Stimulated activated CD4-positive, alpha-beta T cell treated with anti-CD3 and anti-CD28 coated beads, Interleukin-15, amount 100 ng/mL, for 48 hours (primary cell): Measurements from ENCODE around the gene TFEC.
"Not testable (repeated sequence)": the region's sequence is repeated elsewhere in the genome, so short reads cannot be mapped to it uniquely, and the experiment has no call there.

Experiments
- DNase-seq, 2 donors: peaks; one replicate each; pipeline ENCODE4 v3.0.0-alpha.2; 2020; ENCODE audit warnings: low read depth in 2 of 2

The TFEC gene, protein sequence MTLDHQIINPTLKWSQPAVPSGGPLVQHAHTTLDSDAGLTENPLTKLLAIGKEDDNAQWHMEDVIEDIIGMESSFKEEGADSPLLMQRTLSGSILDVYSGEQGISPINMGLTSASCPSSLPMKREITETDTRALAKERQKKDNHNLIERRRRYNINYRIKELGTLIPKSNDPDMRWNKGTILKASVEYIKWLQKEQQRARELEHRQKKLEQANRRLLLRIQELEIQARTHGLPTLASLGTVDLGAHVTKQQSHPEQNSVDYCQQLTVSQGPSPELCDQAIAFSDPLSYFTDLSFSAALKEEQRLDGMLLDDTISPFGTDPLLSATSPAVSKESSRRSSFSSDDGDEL

DNA sequence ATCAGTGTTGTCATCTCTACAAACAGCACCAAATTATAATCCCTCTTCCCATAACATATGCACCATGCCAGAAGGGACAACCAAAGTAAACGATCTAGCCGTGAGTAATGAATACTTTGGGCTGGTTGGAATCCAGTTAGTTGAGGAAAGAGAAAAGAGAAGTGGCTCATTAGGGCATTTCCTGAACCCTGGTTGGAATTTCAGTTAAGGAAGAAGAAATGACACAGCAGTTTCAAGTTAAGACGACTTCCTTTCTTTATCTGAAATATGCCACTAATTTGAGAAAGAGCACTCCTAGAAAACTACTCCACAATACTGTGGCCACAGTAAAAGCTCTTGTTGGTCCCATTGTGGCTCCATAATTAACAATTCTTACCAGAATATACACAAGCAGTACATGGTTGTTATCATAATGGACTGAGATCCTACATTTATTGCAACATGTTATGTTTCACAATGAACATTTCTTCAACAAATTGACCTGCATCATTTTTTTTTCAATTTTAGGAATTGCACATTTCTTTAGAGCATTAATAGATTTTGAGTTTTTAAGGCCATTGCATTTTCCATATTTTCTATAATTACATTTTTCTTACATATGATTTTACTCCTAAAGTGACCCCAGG is at the start of gene TFEC:
Gene TFEC, minus strand, starts transcription at position 113 of the 626 bp plus-strand sequence. CDS start 46,322 bp downstream, outside the sequence.
- DNase-seq: no peak

DNA sequence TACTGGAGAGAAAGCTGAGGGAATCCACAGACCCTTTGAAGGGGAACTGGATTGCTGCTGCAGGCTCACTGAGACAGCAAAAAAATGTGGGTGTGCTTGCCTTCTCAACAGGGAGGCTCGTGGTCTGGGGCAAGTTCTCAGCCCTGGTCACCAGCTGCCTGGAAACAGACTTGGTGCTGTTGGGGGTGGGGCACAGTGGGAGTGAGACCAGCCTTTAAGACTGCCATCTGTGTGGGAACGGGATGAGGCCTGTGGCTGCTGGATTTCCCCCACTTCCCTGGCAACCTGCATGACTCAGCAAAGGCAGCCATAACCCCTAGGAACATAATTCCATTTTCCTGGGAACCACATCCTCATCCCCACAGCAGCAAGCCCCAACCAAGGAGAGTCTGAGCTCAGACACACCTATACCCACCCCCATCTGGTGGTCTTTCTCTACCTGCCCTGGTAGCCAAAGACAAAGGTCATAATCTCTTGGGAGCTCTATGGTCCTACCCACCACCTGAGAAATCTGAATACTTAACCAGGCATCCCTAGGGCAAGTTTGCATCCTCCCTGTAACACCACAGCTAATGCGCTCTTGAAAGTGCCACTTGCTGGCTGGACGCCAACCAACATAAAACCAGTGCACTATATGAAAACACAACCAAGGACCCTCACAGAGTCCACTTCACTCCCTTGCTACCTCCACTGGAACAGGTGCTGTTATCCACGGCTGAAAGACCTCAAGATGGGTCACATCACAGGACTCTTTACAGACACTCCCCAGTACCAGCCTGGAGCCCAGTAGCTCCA is 45.0 kb upstream of the TFEC start:
- no peak for DNase-seq

DNA sequence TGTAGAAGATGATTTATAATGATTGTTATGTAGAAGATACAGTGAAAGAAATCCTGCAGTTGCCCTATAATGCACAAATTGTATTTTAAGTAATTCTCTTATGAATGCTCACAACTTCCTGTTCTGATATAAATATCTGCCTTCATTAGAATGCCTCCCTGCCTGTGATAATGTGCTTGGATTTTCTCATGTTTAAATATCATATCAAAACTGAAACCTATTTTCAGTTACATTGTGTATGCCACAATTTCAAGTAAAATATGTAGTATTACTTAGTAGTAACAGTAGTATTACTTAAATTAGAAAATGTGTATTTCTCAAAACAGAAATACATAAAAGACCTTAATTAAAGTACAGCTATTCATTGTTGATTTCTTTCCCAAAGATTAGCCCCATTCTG is 41.1 kb upstream of the TFEC start:
- DNase-seq: no peak

DNA sequence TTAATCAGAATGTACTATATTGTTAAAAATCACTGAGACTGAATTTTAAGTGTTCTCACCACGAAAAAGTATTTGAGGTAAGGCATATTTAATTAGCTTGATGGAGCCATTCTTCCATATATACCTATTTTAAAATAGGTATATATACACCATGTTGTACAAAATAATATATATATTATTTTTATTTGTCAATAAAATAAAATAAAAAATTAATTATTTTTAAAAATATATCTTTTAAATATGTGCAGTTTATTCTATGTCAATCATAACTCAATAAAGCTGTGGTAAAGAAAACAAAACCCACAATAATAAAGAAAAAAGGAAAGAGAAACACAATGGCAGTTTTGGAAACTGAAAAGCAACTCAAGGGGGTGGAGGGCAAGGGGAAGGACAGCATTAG is 33.6 kb upstream of the TFEC start:
- no peak for DNase-seq

DNA sequence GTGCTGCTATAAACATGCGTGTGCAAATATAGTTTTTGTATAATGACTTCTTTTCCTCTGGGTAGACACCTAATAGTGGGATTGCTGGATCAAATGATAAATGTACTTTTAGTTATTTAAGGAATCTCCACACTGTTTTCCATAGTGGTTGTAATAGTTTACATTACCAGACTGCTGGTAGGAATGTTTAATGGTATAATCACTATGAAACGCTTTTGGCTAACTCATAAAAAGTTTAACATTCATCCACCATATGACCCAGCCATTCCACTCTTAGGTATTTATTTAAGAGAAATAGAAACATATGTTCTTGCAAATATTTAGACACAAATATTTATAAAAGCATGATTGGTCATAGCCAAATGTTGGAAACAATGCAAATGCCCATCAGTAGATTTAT is 32.1 kb upstream of the TFEC start:
- no peak for DNase-seq

DNA sequence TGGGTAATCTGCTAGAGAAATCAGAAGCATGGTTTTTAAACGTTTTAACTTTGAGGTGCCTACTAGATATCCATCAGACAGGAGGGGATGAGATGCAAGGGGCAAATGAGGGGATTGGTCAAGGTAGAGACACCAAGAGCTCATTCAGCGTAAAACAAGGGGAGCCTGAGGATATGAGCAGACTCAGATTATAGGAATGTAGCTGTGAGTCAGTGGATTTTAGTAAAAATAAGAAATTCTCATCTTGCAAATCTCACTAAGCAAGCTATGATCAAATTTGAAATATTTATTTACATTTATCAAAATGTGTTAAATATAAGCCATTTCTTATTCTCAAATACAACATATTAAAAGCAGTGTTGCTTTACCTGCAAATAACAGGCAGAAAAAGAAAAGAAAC is 21.4 kb upstream of the TFEC start:
- DNase-seq: no peak

DNA sequence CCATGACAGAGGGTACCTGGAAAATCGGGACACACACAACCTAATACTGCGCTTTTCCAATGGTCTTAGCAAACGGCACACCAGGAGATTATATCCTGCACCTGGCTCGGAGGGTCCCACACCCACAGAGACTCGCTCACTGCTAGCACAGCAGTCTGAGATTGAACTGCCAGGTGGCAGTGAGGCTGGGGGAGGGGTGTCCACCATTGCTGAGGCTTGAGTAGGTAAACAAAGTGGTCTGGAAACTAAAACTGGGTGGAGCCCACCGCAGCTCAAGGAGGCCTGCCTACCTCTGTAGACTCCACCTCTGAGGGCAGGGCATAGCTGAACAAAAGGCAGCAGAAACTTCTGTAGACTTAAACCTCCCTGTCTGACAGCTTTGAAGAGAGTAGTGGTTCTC is 16.7 kb upstream of the TFEC start:
- not testable (repeated sequence) for DNase-seq

DNA sequence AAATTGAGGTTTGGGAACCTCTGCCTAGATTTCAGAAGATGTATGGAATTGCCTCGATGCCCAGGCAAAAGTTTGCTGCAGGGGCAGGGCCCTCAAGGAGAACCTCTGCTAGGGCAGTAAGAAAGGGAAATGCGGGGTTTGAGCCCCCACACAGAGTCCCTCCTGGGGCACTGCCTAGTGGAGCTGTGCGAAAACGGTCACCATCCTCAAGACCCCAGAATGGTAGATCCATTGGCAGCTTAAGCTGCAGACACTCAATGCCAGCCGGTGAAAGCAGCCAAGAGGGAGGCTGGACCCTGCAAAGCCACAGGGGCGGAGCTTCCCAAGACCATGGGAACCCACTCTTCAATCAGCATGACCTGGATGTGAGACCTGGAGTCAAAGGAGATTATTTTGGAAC is 15.0 kb upstream of the TFEC start:
- DNase-seq: no peak

DNA sequence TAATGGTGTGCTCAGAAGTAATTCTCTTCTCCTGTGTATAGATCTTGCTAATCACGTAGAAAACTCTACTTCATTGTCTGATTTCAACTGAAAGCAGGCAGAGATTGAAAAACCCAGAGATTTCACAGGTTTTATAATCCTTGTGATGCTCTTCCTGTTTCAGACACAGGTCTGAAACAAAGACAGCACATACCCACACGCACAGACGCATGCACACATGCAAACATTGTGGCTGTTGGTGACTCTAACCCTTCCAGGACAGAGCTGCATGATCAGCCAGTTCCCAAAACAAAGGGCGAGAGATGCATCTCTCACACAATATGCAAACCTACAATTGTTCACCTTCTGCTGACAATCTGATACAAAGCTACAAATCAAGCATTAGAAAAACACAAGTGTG is 11.1 kb upstream of the TFEC start:
- no peak for DNase-seq

DNA sequence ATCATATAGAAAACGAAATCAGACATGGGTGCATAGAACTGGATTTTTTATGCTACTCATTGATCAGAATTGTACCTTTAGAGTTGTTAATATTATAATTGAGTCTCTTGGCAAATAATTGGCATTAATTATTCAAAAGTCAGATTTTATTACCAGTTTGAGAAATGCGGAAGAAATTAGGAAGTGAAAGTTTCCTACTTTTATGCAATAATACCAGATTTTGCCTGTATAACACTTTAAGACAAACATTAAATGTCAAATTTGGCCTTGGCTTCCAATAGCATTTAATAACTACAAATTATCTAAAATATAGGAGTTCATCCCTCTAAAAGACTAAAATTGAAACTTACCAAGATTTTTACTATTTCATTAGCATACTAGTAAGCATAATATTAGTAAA is 6.8 kb upstream of the TFEC start:
- DNase-seq: no peak

DNA sequence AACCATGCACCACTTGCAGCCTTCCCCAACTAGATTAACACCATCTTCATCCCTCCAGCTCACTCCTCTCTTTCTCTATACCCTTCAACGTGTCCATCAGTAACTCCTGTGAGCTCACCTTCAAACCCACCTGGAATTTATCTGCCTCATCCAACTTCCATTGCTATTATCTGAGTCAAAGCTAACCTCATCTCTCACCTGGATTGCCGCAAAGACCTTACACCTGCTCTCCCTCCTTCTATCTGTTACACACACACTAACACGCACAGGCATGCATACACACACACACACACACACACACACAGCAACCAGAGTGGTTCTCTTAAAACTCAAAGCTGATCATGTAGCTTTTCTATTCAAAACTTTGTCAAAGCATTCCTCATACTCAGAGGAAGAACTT is 3.8 kb upstream of the TFEC start:
- DNase-seq: no peak

DNA sequence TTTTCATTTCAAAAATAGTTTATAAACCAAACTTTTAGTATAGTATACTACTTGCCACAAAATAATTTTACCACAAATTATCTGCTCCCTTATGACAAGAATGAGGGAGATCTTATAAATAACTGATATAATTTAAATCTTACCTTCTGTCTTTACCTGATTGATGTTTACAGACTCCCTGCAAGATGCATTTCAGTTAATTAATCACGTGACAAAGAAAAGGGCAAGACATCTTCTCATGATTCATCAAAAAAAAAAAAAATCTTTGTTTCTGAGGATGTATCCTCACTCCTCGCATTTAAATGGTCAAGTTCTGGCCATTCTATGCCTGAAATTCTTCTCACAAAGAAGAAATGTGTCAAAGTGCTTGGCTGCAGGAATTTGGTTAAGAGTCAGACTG is 2.3 kb upstream of the TFEC start:
- no peak for DNase-seq

DNA sequence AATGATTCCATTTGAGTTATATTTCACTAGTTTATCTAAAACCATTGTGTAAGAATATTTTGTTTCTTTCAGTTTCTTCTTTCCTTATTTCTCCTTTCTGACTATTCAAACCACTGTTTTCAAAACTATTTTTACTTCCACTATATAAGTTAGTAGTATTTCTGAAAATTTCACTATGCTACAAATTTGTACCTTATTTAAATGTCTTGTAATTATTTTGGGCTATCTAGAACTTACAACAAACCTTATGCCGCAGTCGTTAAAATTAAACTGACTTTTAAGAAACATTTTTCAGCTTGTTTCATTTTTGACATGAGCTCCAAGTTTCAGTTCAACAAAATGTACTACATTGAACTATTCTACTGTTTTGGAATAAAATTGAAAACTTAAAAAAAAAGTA is 1.8 kb downstream of the TFEC start:
- DNase-seq: no peak

DNA sequence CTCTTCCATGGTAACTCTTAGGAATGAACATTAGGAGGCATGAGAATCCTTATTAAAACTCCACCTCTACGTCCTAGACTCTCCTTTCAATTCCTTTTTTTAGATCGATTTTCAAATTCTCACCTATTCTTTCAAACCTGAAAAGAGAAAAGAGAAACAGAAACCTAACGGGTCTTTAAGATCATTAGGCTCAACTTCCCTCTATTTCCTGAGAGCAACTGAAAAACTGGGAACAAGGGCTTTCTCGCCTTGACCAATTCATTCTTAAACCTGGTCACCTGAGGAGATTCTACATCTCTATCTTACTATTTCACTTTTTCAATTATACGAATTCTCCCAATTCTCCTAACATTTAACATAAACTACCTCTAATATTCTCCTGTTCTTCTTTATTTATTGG is 2.8 kb downstream of the TFEC start:
- DNase-seq: no peak

DNA sequence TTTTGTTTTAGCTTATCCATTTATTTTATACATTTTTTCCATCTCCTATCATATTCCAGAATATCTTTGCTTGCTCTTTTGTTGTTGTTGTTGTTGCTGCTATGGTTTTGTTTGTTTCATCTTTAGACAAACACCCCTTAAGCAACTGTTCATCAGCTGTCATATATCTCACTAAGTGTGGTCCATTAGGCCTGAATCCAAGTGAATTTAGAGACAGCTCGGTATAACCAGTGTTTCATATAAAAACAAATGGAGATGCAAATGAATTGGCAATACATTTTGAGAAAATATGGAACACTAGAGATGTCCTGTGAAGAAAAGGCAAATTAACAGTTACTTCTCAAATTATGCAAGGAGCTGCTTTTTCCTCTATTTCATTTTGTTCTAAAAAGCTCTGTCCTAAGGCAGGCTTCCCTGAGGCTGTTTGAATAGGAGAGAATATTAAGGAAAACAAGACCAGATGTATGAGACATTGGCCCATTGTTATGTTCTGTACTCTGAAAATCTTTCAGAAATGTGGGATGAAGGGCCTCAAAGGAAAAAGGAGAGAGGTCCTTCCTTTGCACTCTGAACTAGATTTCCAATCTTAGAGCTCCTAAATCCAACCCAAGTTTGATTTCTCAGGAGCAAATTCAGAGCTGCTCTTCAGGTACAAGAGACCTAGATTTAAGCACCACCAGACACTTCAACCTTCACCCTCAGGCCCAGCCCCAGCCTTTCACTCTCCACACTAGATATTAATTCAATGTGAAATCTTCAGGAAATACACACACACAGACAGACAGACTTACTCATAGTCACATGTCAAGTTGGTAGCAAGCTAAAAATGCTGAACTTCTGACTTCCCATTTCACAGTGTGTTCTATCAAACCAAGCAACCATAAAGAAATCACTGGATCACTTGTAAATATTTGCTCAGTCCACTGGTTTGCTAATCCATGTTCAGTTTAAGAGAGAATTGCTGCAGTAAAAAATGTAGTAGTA is 5.4 kb downstream of the TFEC start:
- DNase-seq: no peak

DNA sequence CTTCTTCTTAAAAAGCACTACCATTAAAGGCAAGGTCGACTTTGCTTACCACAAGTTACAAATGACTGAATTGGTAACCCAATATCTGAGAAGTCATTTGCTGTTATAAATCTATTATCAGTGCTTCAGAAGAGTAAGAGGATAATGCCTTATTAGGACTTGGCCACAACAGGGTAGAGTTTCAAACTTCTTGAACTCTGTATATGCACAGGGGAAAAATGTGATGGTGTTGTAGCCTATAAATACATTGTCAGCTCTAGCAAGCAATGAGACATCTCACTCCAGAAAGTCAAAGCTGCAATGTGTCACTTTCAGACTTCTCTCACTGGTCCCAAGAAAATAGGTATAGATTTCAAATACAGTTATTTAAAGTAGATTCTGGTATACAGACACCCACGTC is 9.3 kb downstream of the TFEC start:
- DNase-seq: no peak

DNA sequence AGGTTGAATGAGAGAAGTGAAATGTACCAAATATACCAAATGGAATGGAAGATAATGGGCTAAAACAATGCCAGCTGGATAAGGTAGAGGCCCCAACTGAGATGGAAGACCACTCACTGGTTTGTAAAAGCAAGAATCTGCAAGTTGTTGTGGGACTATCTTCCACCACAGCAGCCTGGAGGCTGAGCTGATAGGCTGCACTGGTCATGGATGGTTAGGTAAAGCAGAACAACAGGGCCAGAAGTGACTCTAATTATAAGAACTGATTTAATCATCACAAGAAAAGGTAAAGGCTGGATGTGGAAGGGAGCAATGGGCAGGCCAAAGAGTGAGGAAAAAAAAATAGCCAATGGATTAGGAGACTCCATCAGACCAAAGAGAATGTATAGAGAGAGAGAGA is 11.8 kb downstream of the TFEC start:
- DNase-seq: no peak

DNA sequence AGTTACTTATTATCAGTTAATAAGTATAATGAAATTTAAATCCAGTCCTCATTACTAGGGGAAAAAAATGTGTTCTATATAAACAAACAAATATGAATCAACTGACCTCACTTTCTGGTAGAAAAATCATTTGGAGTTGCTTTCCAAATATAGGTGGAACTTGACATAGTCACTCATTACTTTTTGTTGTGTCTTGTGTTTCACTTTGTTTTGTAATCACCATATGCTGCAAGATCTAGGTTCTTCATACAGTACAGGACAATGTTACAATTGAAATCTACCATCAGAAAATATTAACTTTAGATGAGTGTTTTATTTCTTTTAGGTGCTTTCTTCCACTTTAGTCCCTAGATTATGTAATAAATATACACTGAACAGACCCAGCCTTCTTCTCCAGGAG is 16.9 kb downstream of the TFEC start:
- DNase-seq: no peak

DNA sequence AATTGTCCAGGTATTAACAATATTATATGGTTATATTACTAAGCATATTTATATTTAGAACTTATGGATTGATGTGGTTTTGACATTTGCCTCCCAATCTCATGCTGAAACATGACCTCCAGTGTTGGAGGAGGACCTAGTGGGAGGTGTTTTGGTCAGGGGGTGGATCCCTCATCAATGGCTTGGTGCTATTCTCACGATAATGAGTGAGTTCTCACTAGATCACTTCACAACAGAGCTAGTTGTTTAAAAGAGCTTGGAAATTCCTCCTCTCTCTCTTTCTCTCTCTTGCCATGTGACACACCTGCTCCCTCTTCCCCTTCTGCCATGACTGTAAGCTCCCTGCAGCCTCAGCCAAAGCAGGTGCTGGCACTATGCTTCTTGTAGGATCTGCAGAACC is 19.0 kb downstream of the TFEC start:
- DNase-seq: no peak

DNA sequence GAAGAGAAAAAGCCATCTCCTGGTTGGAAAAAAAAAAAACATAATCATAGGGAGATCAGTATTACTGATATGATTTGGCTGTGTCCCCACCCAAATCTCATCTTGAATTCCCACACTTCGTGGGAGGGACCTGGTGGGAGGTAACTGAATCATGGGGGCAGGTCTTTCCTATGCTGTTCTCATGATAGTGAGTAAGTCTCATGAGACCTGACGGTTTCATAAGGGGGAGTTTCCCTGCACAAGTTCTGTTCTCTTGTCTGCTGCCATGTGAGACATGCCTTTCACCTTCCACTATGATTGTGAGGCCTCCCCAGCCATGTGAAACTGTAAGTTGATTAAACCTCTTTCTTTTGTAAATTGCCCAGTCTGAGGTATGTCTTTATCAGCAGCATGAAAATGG is 25.8 kb downstream of the TFEC start:
- not testable (repeated sequence) for DNase-seq

DNA sequence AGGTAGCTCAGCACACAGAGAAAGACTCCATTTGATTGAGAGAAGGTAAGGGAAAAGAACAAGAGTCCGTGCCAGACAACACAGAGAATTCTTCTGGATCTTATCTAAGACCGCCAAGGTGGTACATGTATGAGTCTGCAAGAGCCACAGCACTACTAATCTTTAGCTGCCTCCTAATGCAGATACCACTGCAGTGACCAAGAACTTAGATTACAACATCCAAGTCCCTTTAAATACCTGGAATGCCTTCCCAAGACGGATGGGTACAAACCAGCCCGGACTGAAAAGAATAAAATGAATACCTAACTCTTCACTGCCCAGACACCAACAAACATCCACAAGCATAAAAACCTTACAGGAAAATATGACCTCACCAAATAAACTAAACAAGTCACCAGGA is 33.3 kb downstream of the TFEC start:
- DNase-seq: no peak

DNA sequence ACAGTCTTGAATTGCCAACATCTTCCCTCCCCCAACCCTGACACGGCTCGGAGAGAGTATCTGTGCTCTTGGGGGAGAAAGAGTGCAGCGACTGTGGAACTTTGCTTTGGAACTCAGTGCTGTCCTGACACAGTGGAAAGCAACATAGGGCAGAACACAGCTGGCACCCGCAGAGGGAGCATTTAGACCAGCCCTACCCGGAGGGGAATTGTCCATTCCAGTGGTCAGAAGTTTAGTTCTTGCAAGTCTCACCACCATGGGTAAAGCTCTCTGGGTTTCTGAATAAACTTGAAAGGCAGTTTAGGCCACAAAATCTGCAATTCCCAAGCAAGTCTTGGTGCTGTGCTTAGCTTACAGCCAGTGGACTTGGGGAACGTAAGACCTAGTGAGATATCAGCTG is 34.9 kb downstream of the TFEC start:
- DNase-seq: no peak
